ENCODE measurements around the gene HADHB. TPM values are rescaled to one million over a fixed set of nuclear protein-coding genes. Genes with fewer than 3 reads are reported as not detected.

HADHB gene
- total RNA-seq, 2 donors from 2014 or later = 119 to 130 TPM

DNA sequence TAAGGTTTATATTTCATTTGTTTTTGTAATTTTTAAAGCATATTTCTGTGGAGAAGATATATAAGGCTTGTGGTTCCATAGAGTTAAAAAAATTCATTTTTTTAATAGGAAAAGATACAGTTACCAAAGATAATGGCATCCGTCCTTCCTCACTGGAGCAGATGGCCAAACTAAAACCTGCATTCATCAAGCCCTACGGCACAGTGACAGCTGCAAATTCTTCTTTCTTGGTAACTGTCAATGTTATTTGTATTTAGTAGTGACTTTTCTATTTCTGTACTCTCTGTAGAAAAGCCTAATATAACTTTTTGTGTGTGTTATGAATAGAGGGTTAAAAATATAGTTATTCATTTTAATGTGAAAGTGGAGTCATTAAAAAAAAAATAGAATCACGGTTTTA is 35.1 kb downstream of the HADHB start:
- no peak overlapping the region for H3K27ac ChIP-seq
- H3K36me3 ChIP-seq = no peaks in the 10 kb centered on the region
- H3K4me1 ChIP-seq (replicated peaks) = no peaks in the 10 kb centered on the region
- H3K4me3 ChIP-seq = no peak overlapping the region
- no peaks in the 10 kb centered on the region for H3K9me3 ChIP-seq
- WGBS = 93% methylated on average over 3 of the region's 3 CpGs
- no peaks in the 10 kb centered on the region for H3K27me3 ChIP-seq (replicated peaks; ENCODE audit: insufficient read depth)
- TF ChIP-seq POLR2A (IDR thresholded peaks at IDR 0.05) = no peak
- no peak for TF ChIP-seq POLR2AphosphoS5 (IDR thresholded peaks at IDR 0.05)
- no peak for TF ChIP-seq CTCF (IDR thresholded peaks at IDR 0.05)
- no peak for DNase-seq (ENCODE audit: low spot score)
- intact Hi-C loops (cut with DNase I) = no loop called here

DNA sequence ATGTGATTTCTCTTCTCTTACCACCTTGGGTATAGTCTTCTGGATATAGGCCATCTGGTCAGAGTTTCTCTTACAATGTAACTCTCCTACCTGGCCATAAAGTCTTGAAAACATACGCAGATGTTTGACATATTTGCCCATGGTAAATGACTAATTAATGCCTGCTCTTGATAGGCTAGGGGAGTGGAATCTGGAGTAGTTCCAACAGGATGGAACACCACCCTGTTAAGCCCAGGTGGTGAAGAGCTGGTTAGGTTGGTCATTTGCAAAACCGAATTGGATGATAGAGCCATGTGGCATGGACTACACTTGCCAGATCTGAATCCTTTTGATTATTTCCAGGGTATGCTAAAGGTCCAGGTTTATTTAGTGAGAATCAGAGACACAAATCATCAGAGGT is 36.5 kb downstream of the HADHB start:
- no peak overlapping the region for H3K27ac ChIP-seq

DNA sequence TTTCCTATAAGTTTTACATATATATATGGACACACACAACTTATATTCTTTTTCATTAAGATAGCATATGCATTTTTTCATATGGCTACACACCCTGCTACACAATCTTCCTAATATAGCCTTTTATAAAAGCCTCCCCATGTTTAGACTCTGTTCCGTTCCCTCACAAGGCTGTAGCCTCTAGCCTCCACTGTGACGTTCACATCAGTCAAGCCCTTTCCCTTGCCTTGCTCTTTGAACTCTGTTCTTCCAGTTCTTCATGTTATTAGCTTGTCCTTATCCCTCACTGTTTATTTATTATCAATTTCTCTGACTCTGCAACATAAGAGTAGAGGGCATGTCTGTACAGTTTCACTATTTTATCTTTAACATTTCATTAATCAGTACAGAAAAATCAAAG is 38.9 kb downstream of the HADHB start:
- H3K36me3 ChIP-seq = no peaks in the 10 kb centered on the region
- no peak overlapping the region for H3K4me3 ChIP-seq
- no peak for TF ChIP-seq CTCF (IDR thresholded peaks at IDR 0.05)
- TF ChIP-seq POLR2AphosphoS5 (IDR thresholded peaks at IDR 0.05) = no peak
- no peak for TF ChIP-seq POLR2A (IDR thresholded peaks at IDR 0.05)
- WGBS = 88% methylated on average over 2 of the region's 2 CpGs
- intact Hi-C loops (cut with DNase I) = no loop called here
- no peak for DNase-seq (ENCODE audit: low spot score)
- H3K27me3 ChIP-seq (replicated peaks; ENCODE audit: insufficient read depth) = no peaks in the 10 kb centered on the region
- H3K9me3 ChIP-seq = no peaks in the 10 kb centered on the region
- H3K27ac ChIP-seq = no peak overlapping the region
- H3K4me1 ChIP-seq (replicated peaks) = no peaks in the 10 kb centered on the region

More for the DNA sequence above, 36.5 kb downstream of the HADHB start:
- no peaks in the 10 kb centered on the region for H3K36me3 ChIP-seq
- H3K4me3 ChIP-seq = no peak overlapping the region
- WGBS = 65% methylated on average over 2 of the region's 2 CpGs
- H3K9me3 ChIP-seq = no peaks in the 10 kb centered on the region
- intact Hi-C loops (cut with DNase I) = no loop called here
- H3K4me1 ChIP-seq (replicated peaks) = no peaks in the 10 kb centered on the region
- H3K27me3 ChIP-seq (replicated peaks; ENCODE audit: insufficient read depth) = no peaks in the 10 kb centered on the region
- no peak for TF ChIP-seq POLR2A (IDR thresholded peaks at IDR 0.05)
- no peak for TF ChIP-seq POLR2AphosphoS5 (IDR thresholded peaks at IDR 0.05)
- TF ChIP-seq CTCF (IDR thresholded peaks at IDR 0.05) = no peak
- no peak for DNase-seq (ENCODE audit: low spot score)

DNA sequence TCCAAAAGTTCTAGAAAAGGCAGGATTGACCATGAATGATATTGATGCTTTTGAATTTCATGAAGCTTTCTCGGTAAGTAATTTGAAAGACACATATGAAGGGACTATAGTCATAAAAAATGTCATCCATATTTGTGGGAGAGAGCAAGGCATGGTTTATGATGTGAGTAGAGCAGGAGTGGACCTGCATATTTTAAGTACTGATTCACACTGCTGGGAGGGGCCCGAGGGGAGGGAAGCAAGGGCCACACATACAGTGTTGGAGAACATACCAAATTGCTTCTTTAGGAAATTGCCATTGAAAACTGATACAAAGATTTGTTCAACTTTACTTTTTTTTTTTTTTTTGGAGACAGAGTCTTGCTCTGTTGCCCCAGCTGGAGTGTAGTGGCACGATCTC is 39.4 kb downstream of the HADHB start:
- Histone ChIP-seq H3K27me3 (replicated peaks; ENCODE audit: insufficient read depth) (no peaks in the 10 kb centered on the region), H3K27ac (no peak overlapping the region), H3K4me1 (replicated peaks) (no peaks in the 10 kb centered on the region), H3K9me3 (no peaks in the 10 kb centered on the region), H3K36me3 (no peaks in the 10 kb centered on the region), H3K4me3 (no peak overlapping the region)
- DNase-seq (ENCODE audit: low spot score) = no peak
- TF ChIP-seq CTCF (IDR thresholded peaks at IDR 0.05) = no peak
- TF ChIP-seq POLR2A (IDR thresholded peaks at IDR 0.05) = no peak
- TF ChIP-seq POLR2AphosphoS5 (IDR thresholded peaks at IDR 0.05) = no peak
- intact Hi-C loops (cut with DNase I) = no loop called here
- WGBS = 94% methylated on average over 3 of the region's 3 CpGs

GRCh38 chr2:26285931-26286330 is 41.2 kb downstream of the HADHB start:
- Histone ChIP-seq H3K27me3 (replicated peaks; ENCODE audit: insufficient read depth) (no peaks in the 10 kb centered on the region), H3K27ac (no peak overlapping the region), H3K9me3 (no peaks in the 10 kb centered on the region), H3K4me1 (replicated peaks) (no peaks in the 10 kb centered on the region), H3K4me3 (no peak overlapping the region), H3K36me3 (peaks cover 0 to 2% of the 10 kb centered on the region in 2 donors)
- WGBS = 98% methylated on average over 3 of the region's 3 CpGs
- intact Hi-C loops (cut with DNase I) = no loop called here
- DNase-seq (ENCODE audit: low spot score) = no peak
- TF ChIP-seq POLR2AphosphoS5 (IDR thresholded peaks at IDR 0.05) = no peak
